Kidney capillary endothelial cell (primary cell): ENCODE results near the gene POC5.
"Not testable (repeated sequence)": the region's sequence is repeated elsewhere in the genome, so short reads cannot be mapped to it uniquely, and the experiment has no call there.

ENCODE experiments used
- DNase-seq: peaks from one replicate; pipeline ENCODE4 v3.0.0-alpha.2; 2018; ENCODE audit warnings: low spot score

The POC5 gene

GRCh38 chr5:75706016-75706415, 11.2 kb downstream of the POC5 start:
- no peak for DNase-seq

- no peak for DNase-seq
Measured at GRCh38 chr5:75701856-75702255, 15.4 kb downstream of the POC5 start.

GRCh38 chr5:75695472-75696351, 21.5 kb downstream of the POC5 start:
- not testable (repeated sequence) for DNase-seq

GRCh38 chr5:75694781-75695180, 22.5 kb downstream of the POC5 start:
- DNase-seq, result no peak

- DNase-seq, result no peak
Measured at GRCh38 chr5:75690669-75691068, 26.6 kb downstream of the POC5 start.

- no peak for DNase-seq
Measured at GRCh38 chr5:75686480-75686879, 30.8 kb downstream of the POC5 start.

- DNase-seq, result no peak
Measured at GRCh38 chr5:75685141-75685540, 32.1 kb downstream of the POC5 start.

- peak; percentile 67 for DNase-seq
Measured at GRCh38 chr5:75681125-75681830, 36.0 kb downstream of the POC5 start.

GRCh38 chr5:75678155-75678554, 39.1 kb downstream of the POC5 start:
- no peak for DNase-seq

- DNase-seq, result no peak
Measured at GRCh38 chr5:75677607-75678006, 39.6 kb downstream of the POC5 start.

GRCh38 chr5:75675783-75676182, 41.5 kb downstream of the POC5 start:
- no peak for DNase-seq

GRCh38 chr5:75672616-75673015, 44.6 kb downstream of the POC5 start:
- DNase-seq, result no peak

- no peak for DNase-seq
Measured at GRCh38 chr5:75671506-75671905, 45.7 kb downstream of the POC5 start.

GRCh38 chr5:75670577-75670976, 46.7 kb downstream of the POC5 start:
- DNase-seq, result no peak

- peak; percentile 67 for DNase-seq
Measured at GRCh38 chr5:75668977-75669689, 48.1 kb downstream of the POC5 start.

GRCh38 chr5:75668445-75668844, 48.8 kb downstream of the POC5 start:
- no peak for DNase-seq

- DNase-seq, result no peak
Measured at GRCh38 chr5:75667586-75667985, 49.7 kb downstream of the POC5 start.

- no peak for DNase-seq
Measured at GRCh38 chr5:75666801-75667200, 50.4 kb downstream of the POC5 start.

GRCh38 chr5:75664979-75665378, 52.3 kb downstream of the POC5 start:
- DNase-seq, result no peak

GRCh38 chr5:75663579-75664284, 53.5 kb downstream of the POC5 start:
- DNase-seq, result no peak

GRCh38 chr5:75662061-75662460, 55.2 kb downstream of the POC5 start:
- no peak for DNase-seq
